ENCODE results near the gene PSMB11. TPM values are rescaled to one million over a fixed set of nuclear protein-coding genes. Genes with fewer than 3 reads are reported as not detected.
A peak's percentile ranks its signal among the peaks of the same experiment; 100 is the strongest.

Gene PSMB11
- total RNA-seq, 1 donor from 2014 or later = not detected

- H3K27ac ChIP-seq = peak overlapping the region; percentile 85 to 88
These were observed 35.9 kb upstream of the PSMB11 start for GRCh38 chr14:23006188-23006534.

GRCh38 chr14:23006544-23007419 is 35.2 kb upstream of the PSMB11 start:
- Histone ChIP-seq H3K27me3 (no peaks in the 10 kb centered on the region), H3K4me1 (peaks cover 3 to 9% of the 10 kb centered on the region in 2 donors), H3K36me3 (no peaks in the 10 kb centered on the region), H3K27ac (peak overlapping the region; percentile 85 to 88), H3K4me3 (peak overlapping the region; percentile 82 to 83), H3K9me3 (no peaks in the 10 kb centered on the region)
- peak; percentile 87 to 98 for DNase-seq (ENCODE audit: low spot score in 2 of 2)
- intact Hi-C loops (cut with DNase I) = loop anchor here (1.0 to 2.0 kb wide), 3 partner anchors 24 to 76 kb away; partner anchors contain the start of gene AJUBA
- TF ChIP-seq, protein P1, sequence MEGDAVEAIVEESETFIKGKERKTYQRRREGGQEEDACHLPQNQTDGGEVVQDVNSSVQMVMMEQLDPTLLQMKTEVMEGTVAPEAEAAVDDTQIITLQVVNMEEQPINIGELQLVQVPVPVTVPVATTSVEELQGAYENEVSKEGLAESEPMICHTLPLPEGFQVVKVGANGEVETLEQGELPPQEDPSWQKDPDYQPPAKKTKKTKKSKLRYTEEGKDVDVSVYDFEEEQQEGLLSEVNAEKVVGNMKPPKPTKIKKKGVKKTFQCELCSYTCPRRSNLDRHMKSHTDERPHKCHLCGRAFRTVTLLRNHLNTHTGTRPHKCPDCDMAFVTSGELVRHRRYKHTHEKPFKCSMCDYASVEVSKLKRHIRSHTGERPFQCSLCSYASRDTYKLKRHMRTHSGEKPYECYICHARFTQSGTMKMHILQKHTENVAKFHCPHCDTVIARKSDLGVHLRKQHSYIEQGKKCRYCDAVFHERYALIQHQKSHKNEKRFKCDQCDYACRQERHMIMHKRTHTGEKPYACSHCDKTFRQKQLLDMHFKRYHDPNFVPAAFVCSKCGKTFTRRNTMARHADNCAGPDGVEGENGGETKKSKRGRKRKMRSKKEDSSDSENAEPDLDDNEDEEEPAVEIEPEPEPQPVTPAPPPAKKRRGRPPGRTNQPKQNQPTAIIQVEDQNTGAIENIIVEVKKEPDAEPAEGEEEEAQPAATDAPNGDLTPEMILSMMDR (IDR thresholded peaks at IDR 0.05) = peak in 1 of 3 experiments; percentile 24

More at GRCh38 chr14:23006188-23006534, 35.9 kb upstream of the PSMB11 start:
- Histone ChIP-seq H3K9me3 (no peaks in the 10 kb centered on the region), H3K4me1 (peaks cover 3 to 9% of the 10 kb centered on the region in 2 donors), H3K27me3 (no peaks in the 10 kb centered on the region), H3K36me3 (no peaks in the 10 kb centered on the region), H3K4me3 (peak overlapping the region; percentile 82 to 83)
- intact Hi-C loops (cut with DNase I) = loop anchor here (2.0 kb wide), 2 partner anchors 23 to 75 kb away; partner anchors contain the start of gene AJUBA
- DNase-seq (ENCODE audit: low spot score in 2 of 2) = no peak
- TF ChIP-seq, protein P1 (IDR thresholded peaks at IDR 0.05) = no peak

- TF ChIP-seq, protein P1 (IDR thresholded peaks at IDR 0.05) = no peak
These were observed 33.2 kb upstream of the PSMB11 start for GRCh38 chr14:23008831-23009230.

DNA sequence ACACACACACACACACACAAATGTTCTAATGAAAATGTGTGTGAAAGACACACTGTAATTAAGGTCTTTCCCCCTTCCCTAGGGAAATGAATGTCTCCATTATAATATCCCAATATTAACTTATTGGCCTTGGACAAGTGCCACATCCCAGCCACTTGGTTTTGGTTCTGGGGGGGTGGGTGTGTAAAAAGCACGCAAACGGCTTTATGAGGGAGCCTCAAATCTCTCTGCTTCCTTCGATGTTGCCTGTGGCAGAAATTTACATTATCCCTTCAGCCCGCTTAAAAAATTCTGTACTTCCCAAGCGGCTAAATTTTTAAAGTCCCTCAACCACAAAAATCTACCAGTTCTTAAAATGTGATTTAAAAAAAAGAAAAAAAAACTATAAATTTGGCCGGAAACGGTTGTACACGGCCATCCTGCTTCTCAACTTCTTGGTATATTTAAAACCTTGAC is 32.5 kb upstream of the PSMB11 start:
- DNase-seq (ENCODE audit: low spot score in 2 of 2) = no peak
- Histone ChIP-seq H3K4me3 (peak overlapping the region; percentile 61 to 64), H3K9me3 (no peaks in the 10 kb centered on the region), H3K36me3 (no peaks in the 10 kb centered on the region), H3K4me1 (peaks cover 3 to 9% of the 10 kb centered on the region in 2 donors), H3K27me3 (no peaks in the 10 kb centered on the region), H3K27ac (peak overlapping the region; percentile 51 to 87)
- intact Hi-C loops (cut with DNase I) = no loop called here
- TF ChIP-seq, protein P1 (IDR thresholded peaks at IDR 0.05) = no peak

More at GRCh38 chr14:23008831-23009230, 33.2 kb upstream of the PSMB11 start:
- no peaks in the 10 kb centered on the region for H3K9me3 ChIP-seq
- H3K36me3 ChIP-seq = no peaks in the 10 kb centered on the region
- no peak overlapping the region for H3K4me3 ChIP-seq
- H3K27me3 ChIP-seq = no peaks in the 10 kb centered on the region
- H3K27ac ChIP-seq = no peak overlapping the region
- DNase-seq (ENCODE audit: low spot score in 2 of 2) = no peak
- H3K4me1 ChIP-seq = peaks cover 3 to 9% of the 10 kb centered on the region in 2 donors
- intact Hi-C loops (cut with DNase I) = no loop called here

GRCh38 chr14:23009939-23010726 is 31.9 kb upstream of the PSMB11 start, which contains the start of gene C14orf93:
TSS of gene C14orf93 (minus strand) at chr14:23010143. CDS start at chr14:22999023, 11,120 bp downstream.
- intact Hi-C loops (cut with DNase I) = no loop called here
- peak; percentile 29 to 85 for DNase-seq (ENCODE audit: low spot score in 2 of 2)

More at GRCh38 chr14:23009939-23010726, 31.9 kb upstream of the PSMB11 start, which contains the start of gene C14orf93:
- Histone ChIP-seq H3K27ac (peak within 1 kb of the TSS; percentile 83 to 87), H3K9me3 (no peaks in the 10 kb centered on the region), H3K36me3 (no peaks in the 10 kb centered on the region), H3K4me3 (peak within 1 kb of the TSS; percentile 61 to 64), H3K4me1 (peaks cover 3 to 9% of the 10 kb centered on the region in 2 donors), H3K27me3 (no peaks in the 10 kb centered on the region)
- TF ChIP-seq, protein P1 (IDR thresholded peaks at IDR 0.05) = no peak
